Activated CD4-positive, alpha-beta T cell treated with anti-CD3 and anti-CD28 coated beads, Interleukin-2, amount 10 ng/mL, durations not matched to agents 7 days and 5 days (primary cell): ENCODE results near the gene NCOA5. TPM values are rescaled to one million over a fixed set of nuclear protein-coding genes. Genes with fewer than 3 reads are reported as not detected.

ENCODE experiments used
- CTCF ChIA-PET: fragments of 350-600 bp; sonication (Branson Sonifier 250); formaldehyde crosslinking; loops from one replicate; lab custom pipeline; 2021; ENCODE audit warnings: antibody characterized with exemption; lab: Charles Lee
- POLR2A ChIA-PET: fragments of 350-600 bp; sonication (Branson Sonifier 250); formaldehyde crosslinking; loops from one replicate; lab custom pipeline; 2021; ENCODE audit warnings: antibody characterized with exemption; lab: Charles Lee
- DNase-seq: peaks from one replicate; pipeline ENCODE4 v3.0.0-alpha.2; 2020
- H3K27ac Mint-ChIP-seq: one replicate; pipeline ENCODE4 v1.8.0; 2021; ENCODE audit warnings: mild to moderate bottlenecking, moderate library complexity, mixed read lengths
- H3K27me3 Mint-ChIP-seq: one replicate; pipeline ENCODE4 v1.8.0; 2021; ENCODE audit warnings: mixed read lengths
- H3K36me3 Mint-ChIP-seq: one replicate; pipeline ENCODE4 v1.8.0; 2021; ENCODE audit warnings: low read depth, mixed read lengths
- H3K4me1 Mint-ChIP-seq: one replicate; pipeline ENCODE4 v1.8.0; 2021; ENCODE audit warnings: mixed read lengths
- H3K4me3 Mint-ChIP-seq: one replicate; pipeline ENCODE4 v1.8.0; 2021; ENCODE audit warnings: mild to moderate bottlenecking, moderate library complexity, mixed read lengths
- H3K9me3 Mint-ChIP-seq: one replicate; pipeline ENCODE4 v1.8.0; 2021; ENCODE audit warnings: mixed read lengths
- total RNA-seq, 2 experiments: library from RNA; stranded (reverse); gene quantifications; one replicate each; pipeline ENCODE4 v1.2.3, GENCODE V29; 2021

NCOA5 gene
- total RNA-seq, 2 experiments from 2014 or later, result 30.9 to 35.0 TPM

GRCh38 chr20:46022411-46023147 lies 67.2 kb downstream of the NCOA5 start:
- H3K36me3 Mint-ChIP-seq, result no peaks in the 10 kb centered on the region
- no peaks in the 10 kb centered on the region for H3K9me3 Mint-ChIP-seq
- H3K4me3 Mint-ChIP-seq, result peak overlapping the region; percentile 57
- ChIA-PET CTCF (interaction anchor here (0.6 to 1.6 kb wide), 19 partner anchors 9 to 917 kb away, joined by 3 to 10 read pairs (median 4); partner anchors contain the start of gene MMP9), POLR2A (interaction anchor here (0.6 kb wide), 1 partner anchor 234 kb away, joined by 3 read pairs; no protein-coding TSS in a partner anchor)
- H3K27me3 Mint-ChIP-seq, result peaks cover 35% of the 10 kb centered on the region
- no peak overlapping the region for H3K27ac Mint-ChIP-seq
- peaks cover 22% of the 10 kb centered on the region for H3K4me1 Mint-ChIP-seq
- peak; percentile 77 for DNase-seq

- Mint-ChIP-seq H3K9me3 (no peaks in the 10 kb centered on the region), H3K4me1 (peaks cover 25% of the 10 kb centered on the region), H3K27me3 (peaks cover 35% of the 10 kb centered on the region), H3K4me3 (peak overlapping the region; percentile 60), H3K36me3 (no peaks in the 10 kb centered on the region), H3K27ac (no peak overlapping the region)
- POLR2A ChIA-PET, result interaction anchor here (0.6 kb wide), 1 partner anchor 235 kb away, joined by 3 read pairs; no protein-coding TSS in a partner anchor
- CTCF ChIA-PET, result interaction anchor here (0.6 to 1.6 kb wide), 12 partner anchors 8 to 328 kb away, joined by 3 to 10 read pairs (median 4); partner anchors contain the start of genes MMP9 and SLC12A5
- peak; percentile 50 for DNase-seq
Measured at GRCh38 chr20:46021361-46022359, 68.1 kb downstream of the NCOA5 start.

- H3K4me3 Mint-ChIP-seq, result peak overlapping the region; percentile 15
- H3K27ac Mint-ChIP-seq, result no peak overlapping the region
- no peaks in the 10 kb centered on the region for H3K9me3 Mint-ChIP-seq
- H3K4me1 Mint-ChIP-seq, result peaks cover 25% of the 10 kb centered on the region
- no peak for DNase-seq
- H3K36me3 Mint-ChIP-seq, result no peaks in the 10 kb centered on the region
- peaks cover 39% of the 10 kb centered on the region for H3K27me3 Mint-ChIP-seq
- POLR2A ChIA-PET, result no interaction called here
- CTCF ChIA-PET, result interaction anchor here (0.8 kb wide), 1 partner anchor 34 kb away, joined by 3 read pairs; no protein-coding TSS in a partner anchor
Measured at GRCh38 chr20:46020555-46020954, 69.2 kb downstream of the NCOA5 start.

- no peak for DNase-seq
- CTCF ChIA-PET, result no interaction called here
- no peak overlapping the region for H3K27ac Mint-ChIP-seq
- no peaks in the 10 kb centered on the region for H3K36me3 Mint-ChIP-seq
- POLR2A ChIA-PET, result no interaction called here
- H3K9me3 Mint-ChIP-seq, result no peaks in the 10 kb centered on the region
- H3K4me3 Mint-ChIP-seq, result no peak overlapping the region
- H3K4me1 Mint-ChIP-seq, result peaks cover 34% of the 10 kb centered on the region
- peaks cover 38% of the 10 kb centered on the region for H3K27me3 Mint-ChIP-seq
Measured at GRCh38 chr20:46018611-46019010, 71.2 kb downstream of the NCOA5 start.

- Mint-ChIP-seq H3K27me3 (peaks cover 34% of the 10 kb centered on the region), H3K27ac (no peak overlapping the region), H3K36me3 (no peaks in the 10 kb centered on the region), H3K9me3 (no peaks in the 10 kb centered on the region), H3K4me1 (peaks cover 30% of the 10 kb centered on the region), H3K4me3 (no peak overlapping the region)
- DNase-seq, result no peak
- ChIA-PET CTCF (interaction anchor here (1.3 to 1.4 kb wide), 2 partner anchors 11 to 157 kb away, joined by 3 to 4 read pairs; partner anchors contain the start of gene SLC12A5), POLR2A (no interaction called here)
Measured at GRCh38 chr20:46018112-46018511, 71.7 kb downstream of the NCOA5 start.

- no peak for DNase-seq
- POLR2A ChIA-PET, result no interaction called here
- peaks cover 43% of the 10 kb centered on the region for H3K27me3 Mint-ChIP-seq
- no peaks in the 10 kb centered on the region for H3K36me3 Mint-ChIP-seq
- H3K9me3 Mint-ChIP-seq, result no peaks in the 10 kb centered on the region
- CTCF ChIA-PET, result interaction anchor here (0.8 to 1.4 kb wide), 4 partner anchors 12 to 158 kb away, joined by 3 to 4 read pairs (median 3); partner anchors contain the start of gene SLC12A5
- H3K27ac Mint-ChIP-seq, result no peak overlapping the region
- peaks cover 33% of the 10 kb centered on the region for H3K4me1 Mint-ChIP-seq
- H3K4me3 Mint-ChIP-seq, result no peak overlapping the region
Measured at GRCh38 chr20:46017272-46017671, 72.5 kb downstream of the NCOA5 start.

- CTCF ChIA-PET, result interaction anchor here (0.8 to 4.6 kb wide), 16 partner anchors 8 to 393 kb away, joined by 3 to 33 read pairs (median 4); partner anchors contain the start of genes ELMO2 and ZNF335
- Mint-ChIP-seq H3K27me3 (peaks cover 55% of the 10 kb centered on the region), H3K4me3 (no peak overlapping the region), H3K36me3 (peaks cover 4% of the 10 kb centered on the region), H3K27ac (no peak overlapping the region), H3K9me3 (no peaks in the 10 kb centered on the region), H3K4me1 (peaks cover 40% of the 10 kb centered on the region)
- POLR2A ChIA-PET, result no interaction called here
- DNase-seq, result no peak
Measured at GRCh38 chr20:46014517-46015396, 75.0 kb downstream of the NCOA5 start.

- H3K9me3 Mint-ChIP-seq, result no peaks in the 10 kb centered on the region
- POLR2A ChIA-PET, result no interaction called here
- peaks cover 45% of the 10 kb centered on the region for H3K4me1 Mint-ChIP-seq
- H3K27me3 Mint-ChIP-seq, result peaks cover 63% of the 10 kb centered on the region
- CTCF ChIA-PET, result interaction anchor here (0.7 to 4.6 kb wide), 23 partner anchors 8 to 393 kb away, joined by 3 to 33 read pairs (median 4); partner anchors contain the start of genes ELMO2 and ZNF335
- no peak overlapping the region for H3K27ac Mint-ChIP-seq
- H3K4me3 Mint-ChIP-seq, result no peak overlapping the region
- DNase-seq, result peak; percentile 66
- H3K36me3 Mint-ChIP-seq, result peaks cover 4% of the 10 kb centered on the region
Measured at GRCh38 chr20:46013829-46014516, 75.8 kb downstream of the NCOA5 start.

- Mint-ChIP-seq H3K36me3 (peaks cover 4% of the 10 kb centered on the region), H3K4me1 (peaks cover 45% of the 10 kb centered on the region), H3K4me3 (no peak overlapping the region), H3K9me3 (no peaks in the 10 kb centered on the region), H3K27me3 (peaks cover 64% of the 10 kb centered on the region), H3K27ac (no peak overlapping the region)
- ChIA-PET CTCF (interaction anchor here (0.7 to 4.6 kb wide), 16 partner anchors 8 to 394 kb away, joined by 3 to 33 read pairs (median 4); partner anchors contain the start of genes ELMO2 and ZNF335), POLR2A (no interaction called here)
- no peak for DNase-seq
Measured at GRCh38 chr20:46013322-46013828, 76.4 kb downstream of the NCOA5 start.

GRCh38 chr20:46012921-46013320 lies 76.8 kb downstream of the NCOA5 start:
- ChIA-PET POLR2A (no interaction called here), CTCF (interaction anchor here (0.7 to 4.6 kb wide), 17 partner anchors 8 to 394 kb away, joined by 3 to 33 read pairs (median 4); partner anchors contain the start of genes ELMO2 and ZNF335)
- H3K27ac Mint-ChIP-seq, result no peak overlapping the region
- no peak overlapping the region for H3K4me3 Mint-ChIP-seq
- no peak for DNase-seq
- H3K36me3 Mint-ChIP-seq, result peaks cover 4% of the 10 kb centered on the region
- no peaks in the 10 kb centered on the region for H3K9me3 Mint-ChIP-seq
- H3K27me3 Mint-ChIP-seq, result peaks cover 65% of the 10 kb centered on the region
- H3K4me1 Mint-ChIP-seq, result peaks cover 50% of the 10 kb centered on the region
